Glomerular visceral epithelial cell (primary cell): ENCODE measurements around the gene NCOR2.

ENCODE experiments used
- DNase-seq: peaks from one replicate; pipeline ENCODE4 v3.0.0-alpha.2; 2016; ENCODE audit errors: extremely low spot score

Gene NCOR2

GRCh38 chr12:124559182-124560017 is 8.0 kb downstream of the NCOR2 start:
- no peak for DNase-seq

GRCh38 chr12:124558313-124558712 is 9.1 kb downstream of the NCOR2 start:
- DNase-seq: no peak

GRCh38 chr12:124557518-124558223 is 9.7 kb downstream of the NCOR2 start:
- no peak for DNase-seq

- DNase-seq: no peak
Measured at GRCh38 chr12:124556896-124557501, 10.4 kb downstream of the NCOR2 start.

GRCh38 chr12:124556074-124556466 is 11.3 kb downstream of the NCOR2 start:
- no peak for DNase-seq

- DNase-seq: no peak
Measured at GRCh38 chr12:124555168-124556073, 12.0 kb downstream of the NCOR2 start.

- DNase-seq: no peak
Measured at GRCh38 chr12:124554429-124555029, 12.9 kb downstream of the NCOR2 start.

GRCh38 chr12:124553862-124554428 is 13.5 kb downstream of the NCOR2 start:
- no peak for DNase-seq

- no peak for DNase-seq
Measured at GRCh38 chr12:124551268-124552144, 15.9 kb downstream of the NCOR2 start.

GRCh38 chr12:124550123-124551089 is 17.0 kb downstream of the NCOR2 start:
- DNase-seq: peak; percentile 38

GRCh38 chr12:124549629-124550028 is 17.8 kb downstream of the NCOR2 start:
- no peak for DNase-seq

GRCh38 chr12:124548854-124549378 is 18.5 kb downstream of the NCOR2 start:
- DNase-seq: peak; percentile 94

GRCh38 chr12:124547626-124548025 is 19.8 kb downstream of the NCOR2 start:
- no peak for DNase-seq

- peak; percentile 90 for DNase-seq
Measured at GRCh38 chr12:124545508-124546418, 21.6 kb downstream of the NCOR2 start.

- DNase-seq: no peak
Measured at GRCh38 chr12:124544983-124545382, 22.4 kb downstream of the NCOR2 start.

GRCh38 chr12:124544311-124544970 is 23.0 kb downstream of the NCOR2 start:
- no peak for DNase-seq
